Subcutaneous abdominal adipose tissue (tissue), 5 donors: ENCODE results near the gene SLC6A17.

Source experiments
- H3K27ac ChIP-seq: one replicate; pipeline ENCODE4 v1.7.0; 2013; ENCODE audit warnings: low read depth, mild to moderate bottlenecking, inconsistent platforms, low read length, moderate library complexity
- H3K27me3 ChIP-seq, 5 donors: one replicate each; pipeline ENCODE4 v1.7.0; 2013; ENCODE audit warnings: low read length in 5 of 5, inconsistent platforms in 1 of 5; ENCODE audit not compliant: control insufficient read depth in 5 of 5, insufficient read depth in 4 of 5
- H3K36me3 ChIP-seq, 5 donors: one replicate each; pipeline ENCODE4 v1.7.0; 2013; ENCODE audit warnings: low read length in 5 of 5; ENCODE audit not compliant: control insufficient read depth in 5 of 5, insufficient read depth in 5 of 5
- H3K4me1 ChIP-seq, 5 donors: one replicate each; pipeline ENCODE4 v1.7.0; 2013; ENCODE audit warnings: low read length in 5 of 5, mild to moderate bottlenecking in 3 of 5, moderate library complexity in 1 of 5; ENCODE audit not compliant: control insufficient read depth in 5 of 5, insufficient read depth in 5 of 5
- H3K4me3 ChIP-seq, 5 donors: one replicate each; pipeline ENCODE4 v1.7.0; 2013; ENCODE audit warnings: low read length in 5 of 5, low read depth in 1 of 5
- H3K9ac ChIP-seq, 5 donors: one replicate each; pipeline ENCODE4 v1.7.0; 2013; ENCODE audit warnings: low read length in 5 of 5, mild to moderate bottlenecking in 4 of 5, moderate library complexity in 3 of 5
- H3K9me3 ChIP-seq, 5 donors: one replicate each; pipeline ENCODE4 v1.7.0; 2013; ENCODE audit warnings: low read length in 5 of 5; ENCODE audit not compliant: control insufficient read depth in 5 of 5
- donor health status: healthy.
- donor health status: healthy.
- donor health status: healthy.
- donor health status: healthy.
- donor health status: healthy.

The SLC6A17 gene

GRCh38 chr1:110134050-110134595, 16.2 kb upstream of the SLC6A17 start:
- H3K4me3 ChIP-seq: no peak overlapping the region
- no peaks in the 10 kb centered on the region for H3K9me3 ChIP-seq
- no peaks in the 10 kb centered on the region for H3K36me3 ChIP-seq
- peaks cover 23 to 49% (median 43%) of the 10 kb centered on the region in 5 donors for H3K27me3 ChIP-seq
- peaks cover 0 to 6% (median 1%) of the 10 kb centered on the region in 5 donors for H3K4me1 ChIP-seq
- no peak overlapping the region for H3K27ac ChIP-seq
- H3K9ac ChIP-seq: no peak overlapping the region

- Histone ChIP-seq H3K36me3 (no peaks in the 10 kb centered on the region), H3K9me3 (no peaks in the 10 kb centered on the region), H3K9ac (no peak overlapping the region), H3K4me3 (no peak overlapping the region), H3K27me3 (peaks cover 13 to 39% (median 34%) of the 10 kb centered on the region in 5 donors), H3K4me1 (peaks cover 0 to 2% (median 0%) of the 10 kb centered on the region in 5 donors), H3K27ac (no peak overlapping the region)
Observed at GRCh38 chr1:110135246-110135645, 15.0 kb upstream of the SLC6A17 start.

GRCh38 chr1:110135666-110136065, 14.6 kb upstream of the SLC6A17 start:
- Histone ChIP-seq H3K4me3 (no peak overlapping the region), H3K27ac (no peak overlapping the region), H3K36me3 (no peaks in the 10 kb centered on the region), H3K4me1 (no peaks in the 10 kb centered on the region), H3K9me3 (no peaks in the 10 kb centered on the region), H3K9ac (no peak overlapping the region), H3K27me3 (peaks cover 12 to 35% (median 30%) of the 10 kb centered on the region in 5 donors)

GRCh38 chr1:110136911-110137310, 13.4 kb upstream of the SLC6A17 start:
- H3K36me3 ChIP-seq: no peaks in the 10 kb centered on the region
- no peak overlapping the region for H3K4me3 ChIP-seq
- H3K9ac ChIP-seq: no peak overlapping the region
- H3K4me1 ChIP-seq: no peaks in the 10 kb centered on the region
- no peak overlapping the region for H3K27ac ChIP-seq
- H3K27me3 ChIP-seq: peaks cover 16 to 38% (median 23%) of the 10 kb centered on the region in 5 donors
- no peaks in the 10 kb centered on the region for H3K9me3 ChIP-seq

GRCh38 chr1:110138956-110139355, 11.3 kb upstream of the SLC6A17 start:
- Histone ChIP-seq H3K27me3 (peaks cover 17 to 54% (median 28%) of the 10 kb centered on the region in 5 donors), H3K4me1 (no peaks in the 10 kb centered on the region), H3K9ac (no peak overlapping the region), H3K36me3 (no peaks in the 10 kb centered on the region), H3K9me3 (no peaks in the 10 kb centered on the region), H3K27ac (no peak overlapping the region), H3K4me3 (no peak overlapping the region)

GRCh38 chr1:110144366-110144765, 5.9 kb upstream of the SLC6A17 start:
- no peaks in the 10 kb centered on the region for H3K4me1 ChIP-seq
- no peaks in the 10 kb centered on the region for H3K9me3 ChIP-seq
- H3K27me3 ChIP-seq: peaks cover 21 to 49% (median 36%) of the 10 kb centered on the region in 5 donors
- no peak overlapping the region for H3K27ac ChIP-seq
- no peak overlapping the region for H3K4me3 ChIP-seq
- H3K9ac ChIP-seq: no peak overlapping the region
- no peaks in the 10 kb centered on the region for H3K36me3 ChIP-seq

- H3K4me3 ChIP-seq: no peak overlapping the region
- H3K27ac ChIP-seq: no peak overlapping the region
- peaks cover 0 to 17% (median 7%) of the 10 kb centered on the region in 5 donors for H3K4me1 ChIP-seq
- H3K9me3 ChIP-seq: no peaks in the 10 kb centered on the region
- peaks cover 49 to 74% (median 65%) of the 10 kb centered on the region in 5 donors for H3K27me3 ChIP-seq
- no peak overlapping the region for H3K9ac ChIP-seq
- no peaks in the 10 kb centered on the region for H3K36me3 ChIP-seq
Observed at GRCh38 chr1:110148961-110149360, 1.3 kb upstream of the SLC6A17 start.

- Histone ChIP-seq H3K9ac (no peak overlapping the region), H3K36me3 (no peaks in the 10 kb centered on the region), H3K4me3 (no peak overlapping the region), H3K4me1 (peaks cover 0 to 17% (median 7%) of the 10 kb centered on the region in 5 donors), H3K27ac (no peak overlapping the region), H3K27me3 (peaks cover 48 to 80% (median 65%) of the 10 kb centered on the region in 5 donors), H3K9me3 (no peaks in the 10 kb centered on the region)
Observed at GRCh38 chr1:110151175-110151669, 928 bp downstream of the SLC6A17 start.

GRCh38 chr1:110152133-110152785, 2.0 kb downstream of the SLC6A17 start:
- Histone ChIP-seq H3K27me3 (peaks cover 44 to 75% (median 56%) of the 10 kb centered on the region in 5 donors), H3K9me3 (no peaks in the 10 kb centered on the region), H3K4me3 (no peak overlapping the region), H3K4me1 (peaks cover 0 to 17% (median 7%) of the 10 kb centered on the region in 5 donors), H3K9ac (no peak overlapping the region), H3K36me3 (no peaks in the 10 kb centered on the region), H3K27ac (no peak overlapping the region)

- H3K4me1 ChIP-seq: peaks cover 0 to 17% (median 7%) of the 10 kb centered on the region in 5 donors
- no peaks in the 10 kb centered on the region for H3K36me3 ChIP-seq
- no peak overlapping the region for H3K9ac ChIP-seq
- peaks cover 41 to 70% (median 52%) of the 10 kb centered on the region in 5 donors for H3K27me3 ChIP-seq
- H3K9me3 ChIP-seq: no peaks in the 10 kb centered on the region
- H3K27ac ChIP-seq: no peak overlapping the region
- no peak overlapping the region for H3K4me3 ChIP-seq
Observed at GRCh38 chr1:110153407-110153950, 3.2 kb downstream of the SLC6A17 start.
